Endodermal cell (in vitro differentiated cells): ENCODE results near the gene KLHL34. TPM values are rescaled to one million over a fixed set of nuclear protein-coding genes. Genes with fewer than 3 reads are reported as not detected.

Source experiments
- DNase-seq: peaks from one replicate; pipeline ENCODE4 v3.0.0-alpha.2; 2017
- H3K27ac ChIP-seq: 2 replicates; pipeline ENCODE4 v1.5.1; 2013; ENCODE audit warnings: mild to moderate bottlenecking, low read depth, low read length, moderate library complexity
- H3K27me3 ChIP-seq: 2 replicates; pipeline ENCODE4 v1.6.1; 2013; ENCODE audit warnings: mild to moderate bottlenecking, low read length, moderate library complexity; ENCODE audit not compliant: insufficient read depth, control insufficient read depth, poor library complexity, severe bottlenecking
- H3K36me3 ChIP-seq: 2 replicates; pipeline ENCODE4 v1.7.0; 2013; ENCODE audit warnings: mild to moderate bottlenecking, low read length, moderate library complexity; ENCODE audit not compliant: control insufficient read depth, insufficient read depth
- H3K4me1 ChIP-seq: one replicate; pipeline ENCODE4 v1.7.0; 2013; ENCODE audit warnings: low read length; ENCODE audit not compliant: control insufficient read depth, insufficient read depth
- H3K4me3 ChIP-seq: 2 replicates; pipeline ENCODE4 v1.5.1; 2013; ENCODE audit warnings: mild to moderate bottlenecking, low read length, moderate library complexity
- H3K9ac ChIP-seq: 2 replicates; pipeline ENCODE4 v1.6.1; 2013; ENCODE audit warnings: mild to moderate bottlenecking, low read length, moderate library complexity; ENCODE audit not compliant: poor library complexity, severe bottlenecking; ENCODE audit errors: extremely low read depth
- H3K9me3 ChIP-seq: 2 replicates; pipeline ENCODE4 v1.6.1; 2013; ENCODE audit warnings: mild to moderate bottlenecking, low read length, moderate library complexity; ENCODE audit not compliant: control insufficient read depth
- H3K27ac Mint-ChIP-seq: 2 replicates; pipeline ENCODE4 v1.8.0; 2020; ENCODE audit warnings: mixed read lengths
- H3K27me3 Mint-ChIP-seq: 2 replicates; pipeline ENCODE4 v1.8.0; 2021; ENCODE audit warnings: mild to moderate bottlenecking, mixed read lengths; ENCODE audit not compliant: insufficient read depth
- H3K36me3 Mint-ChIP-seq: 2 replicates; pipeline ENCODE4 v1.8.0; 2020; ENCODE audit warnings: low read depth, mixed read lengths
- H3K4me1 Mint-ChIP-seq: 2 replicates; pipeline ENCODE4 v1.8.0; 2020; ENCODE audit warnings: mixed read lengths
- H3K4me3 Mint-ChIP-seq: 2 replicates; pipeline ENCODE4 v1.8.0; 2020; ENCODE audit warnings: mild to moderate bottlenecking, moderate library complexity, mixed read lengths
- H3K9me3 Mint-ChIP-seq: 2 replicates; pipeline ENCODE4 v1.8.0; 2020; ENCODE audit warnings: mild to moderate bottlenecking, mixed read lengths
- CTCF ChIP-seq: fragments of 200-600 bp; sonication (generic); conservative IDR thresholded peaks from 2 replicates; pipeline ENCODE4 v1.5.0; 2021; ENCODE audit warnings: antibody characterized with exemption, mild to moderate bottlenecking
- WGBS, 2 experiments: methylation state at CpG; one replicate each; pipeline versions ENCODE4 v1.1.5 to v1.1.7; 2013; ENCODE audit warnings: missing lambda C conversion rate in 2 of 2, mixed read lengths in 1 of 2; ENCODE audit not compliant: insufficient coverage in 1 of 2, insufficient read length in 1 of 2; 5-methylcytosine and 5-hydroxymethylcytosine counted together
- total RNA-seq, 2 donors: library from RNA; stranded (reverse); fragmentation: NEBNext Ultra II Directional in 1 of 2; extraction: Animal tissue kit (Norgen Biotek cat#: 25700) in 1 of 2; gene quantifications; 2 replicates in 1 of 2; 3 replicates in 1 of 2; pipeline ENCODE4 v1.2.1, GENCODE V29; 2021

The KLHL34 gene
- total RNA-seq, 2 donors from 2014 or later = 0.13 TPM; not detected in 1

GRCh38 chrX:21698272-21698671, 40.1 kb upstream of the KLHL34 start:
- Histone ChIP-seq H3K9me3 (no peaks in the 10 kb centered on the region), H3K36me3 (no peaks in the 10 kb centered on the region), H3K27ac (no peak overlapping the region), H3K4me1 (no peaks in the 10 kb centered on the region), H3K9ac (no peak overlapping the region), H3K4me3 (no peak overlapping the region), H3K27me3 (no peaks in the 10 kb centered on the region)
- Mint-ChIP-seq H3K4me3 (no peak overlapping the region), H3K27me3 (no peaks in the 10 kb centered on the region), H3K4me1 (peaks cover 4% of the 10 kb centered on the region), H3K9me3 (no peaks in the 10 kb centered on the region), H3K27ac (no peak overlapping the region), H3K36me3 (no peaks in the 10 kb centered on the region)
- WGBS, 2 experiments = 98 to 100% methylated on average over 1 to 3 of the region's 4 CpGs
- no peak for DNase-seq
- no peak for TF ChIP-seq CTCF

- Histone ChIP-seq H3K9me3 (no peaks in the 10 kb centered on the region), H3K4me1 (no peaks in the 10 kb centered on the region), H3K4me3 (no peak overlapping the region), H3K27me3 (no peaks in the 10 kb centered on the region), H3K9ac (no peak overlapping the region), H3K36me3 (no peaks in the 10 kb centered on the region), H3K27ac (no peak overlapping the region)
- Mint-ChIP-seq H3K27ac (no peak overlapping the region), H3K4me3 (no peak overlapping the region), H3K4me1 (no peaks in the 10 kb centered on the region), H3K9me3 (no peaks in the 10 kb centered on the region), H3K27me3 (no peaks in the 10 kb centered on the region), H3K36me3 (no peaks in the 10 kb centered on the region)
- WGBS, 2 experiments = 98% methylated on average over 3 of the region's 3 CpGs; no CpG with 5 or more reads in 1 of the 2 experiments
- DNase-seq = no peak
- TF ChIP-seq CTCF = no peak
These were observed 33.4 kb upstream of the KLHL34 start for GRCh38 chrX:21691512-21692018.

- Histone ChIP-seq H3K4me1 (no peaks in the 10 kb centered on the region), H3K9me3 (no peaks in the 10 kb centered on the region), H3K36me3 (no peaks in the 10 kb centered on the region), H3K27me3 (no peaks in the 10 kb centered on the region), H3K4me3 (no peak overlapping the region), H3K9ac (no peak overlapping the region), H3K27ac (no peak overlapping the region)
- Mint-ChIP-seq H3K9me3 (no peaks in the 10 kb centered on the region), H3K4me1 (no peaks in the 10 kb centered on the region), H3K27ac (no peak overlapping the region), H3K36me3 (no peaks in the 10 kb centered on the region), H3K4me3 (no peak overlapping the region), H3K27me3 (no peaks in the 10 kb centered on the region)
- 100% methylated on average over 1 of the region's 1 CpG; no CpG with 5 or more reads in 1 of the 2 experiments for WGBS, 2 experiments
- no peak for TF ChIP-seq CTCF
- no peak for DNase-seq
These were observed 25.8 kb upstream of the KLHL34 start for GRCh38 chrX:21683941-21684340.
